Kidney (tissue), 14 donors: ENCODE measurements around the gene SDHC. TPM values are rescaled to one million over a fixed set of nuclear protein-coding genes. Genes with fewer than 3 reads are reported as not detected.

Experiments
- DNase-seq, 5 donors: peaks; one replicate each; pipeline ENCODE4 v3.0.0-alpha.2; 2013 to 2020
- FAIRE-seq: peaks from 2 replicates; lab custom pipeline; 2012; peaks lifted over from hg19 to GRCh38; lab: Jason Lieb, UNC
- H3K27ac ChIP-seq, 2 donors: one replicate each; pipeline ENCODE4 v1.7.0; 2013; ENCODE audit warnings: low read depth in 2 of 2, low read length in 2 of 2, inconsistent platforms in 1 of 2
- H3K27me3 ChIP-seq: one replicate; pipeline ENCODE4 v1.7.1; 2013; ENCODE audit warnings: low read length, inconsistent platforms; ENCODE audit not compliant: control insufficient read depth, insufficient read depth
- H3K36me3 ChIP-seq, 3 donors: one replicate each; pipeline versions ENCODE4 v1.7.0 to v1.7.1; 2013; ENCODE audit warnings: low read length in 3 of 3, control low read depth in 1 of 3, inconsistent platforms in 1 of 3; ENCODE audit not compliant: insufficient read depth in 3 of 3, control insufficient read depth in 2 of 3
- H3K4me1 ChIP-seq, 3 donors: one replicate each; pipeline versions ENCODE4 v1.7.0 to v1.7.1; 2013; ENCODE audit warnings: low read length in 3 of 3, inconsistent platforms in 1 of 3, low read depth in 1 of 3; ENCODE audit not compliant: control insufficient read depth in 2 of 3, insufficient read depth in 2 of 3
- H3K4me3 ChIP-seq, 3 donors: one replicate each; pipeline versions ENCODE4 v1.7.0 to v1.8.1; 2013; ENCODE audit warnings: low read length in 3 of 3, control low read depth in 1 of 3, inconsistent platforms in 1 of 3
- H3K9ac ChIP-seq, 3 donors: one replicate each; pipeline versions ENCODE4 v1.7.0 to v1.7.1; 2013; ENCODE audit warnings: low read length in 3 of 3, control low read depth in 1 of 3, inconsistent platforms in 1 of 3
- H3K9me3 ChIP-seq, 3 donors: one replicate each; pipeline versions ENCODE4 v1.7.0 to v1.7.1; 2013; ENCODE audit warnings: low read length in 3 of 3, control low read depth in 1 of 3, inconsistent platforms in 1 of 3; ENCODE audit not compliant: control insufficient read depth in 2 of 3, insufficient read depth in 1 of 3
- CTCF ChIP-seq: IDR thresholded peaks from 3 replicates; pipeline ENCODE4 v1.5.1; 2012; ENCODE audit warnings: mild to moderate bottlenecking, moderate library complexity, borderline replicate concordance; ENCODE audit not compliant: insufficient read depth; ENCODE audit errors: extremely low read depth
- intact Hi-C: fragments of 100-400 bp; cut with DNase I; formaldehyde crosslinking; loops from one replicate; pipeline ENCODE4 v1.11.1; 2022
- polyA plus RNA-seq: library from polyadenylated mRNA; stranded (reverse); fragments of 350-450 nt; fragmentation: Illumina TruSeq; extraction: RNeasy Lipid Tissue Mini Kit (QIAGEN cat#74804); gene quantifications from one replicate; pipeline ENCODE4 v1.2.3, GENCODE V29; 2014; ENCODE audit warnings: low read depth, low replicate concordance; ENCODE audit not compliant: insufficient read depth
- total RNA-seq: library from RNA; stranded (reverse); fragmentation: NEBNext Ultra II Directional; extraction: Animal tissue kit (Norgen Biotek cat#: 25700); gene quantifications from one replicate; pipeline ENCODE4 v1.2.1, GENCODE V29; 2021
- donor health status: control.
- donor health status: control.
- donor health status: control.
- donor health status: control.
- donor health status: control.
- donor health status: DM: yes; HTN: yes; CAD: no.
- donor health status: Normal renal cell carcinoma (clear cell type).

Gene SDHC
- total and polyA plus RNA-seq, 2 donors from 2014 or later, result 209 to 390 TPM

GRCh38 chr1:161342177-161342576 is 28.0 kb downstream of the SDHC start:
- Histone ChIP-seq H3K9me3 (no peaks in the 10 kb centered on the region), H3K9ac (no peak overlapping the region), H3K36me3 (peaks cover 0 to 30% (median 6%) of the 10 kb centered on the region in 3 donors), H3K27ac (no peak overlapping the region), H3K4me1 (peaks cover 0 to 6% (median 0%) of the 10 kb centered on the region in 3 donors), H3K4me3 (no peak overlapping the region), H3K27me3 (no peaks in the 10 kb centered on the region)
- no peak for TF ChIP-seq CTCF
- DNase-seq (no peak), FAIRE-seq (no peak)
- intact Hi-C loops, result no loop called here

DNA sequence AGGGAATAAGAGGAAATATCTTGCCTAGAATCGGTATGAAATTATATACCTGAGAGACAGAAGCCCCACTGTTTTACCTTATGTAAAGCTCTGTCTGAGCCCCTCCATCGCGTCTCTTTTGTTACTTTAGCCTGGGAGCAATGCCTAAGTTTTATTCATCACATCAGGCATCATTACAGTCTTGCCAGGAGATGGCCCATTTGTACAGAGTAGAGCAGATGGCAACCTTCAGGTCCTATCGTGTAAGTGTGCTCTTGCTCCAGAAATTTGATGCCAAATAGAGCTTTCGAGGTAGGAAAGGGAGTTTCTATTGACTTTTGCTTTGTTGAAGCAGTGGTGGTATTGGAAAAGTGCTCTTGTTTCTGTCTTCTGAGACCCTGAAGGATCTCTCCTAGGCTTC is 28.6 kb downstream of the SDHC start:
- H3K4me1 ChIP-seq, result peaks cover 0 to 6% (median 0%) of the 10 kb centered on the region in 3 donors
- no peak for TF ChIP-seq CTCF
- FAIRE-seq, result no peak
- no peak overlapping the region for H3K27ac ChIP-seq
- DNase-seq, result no peak
- H3K9me3 ChIP-seq, result no peaks in the 10 kb centered on the region
- intact Hi-C loops, result no loop called here
- no peak overlapping the region for H3K9ac ChIP-seq
- H3K36me3 ChIP-seq, result peaks cover 0 to 24% (median 6%) of the 10 kb centered on the region in 3 donors
- H3K4me3 ChIP-seq, result no peak overlapping the region
- no peaks in the 10 kb centered on the region for H3K27me3 ChIP-seq

GRCh38 chr1:161350671-161351070 is 36.5 kb downstream of the SDHC start:
- H3K4me1 ChIP-seq, result peaks cover 0 to 17% (median 2%) of the 10 kb centered on the region in 3 donors
- H3K27me3 ChIP-seq, result no peaks in the 10 kb centered on the region
- DNase-seq, result no peak
- no peak for FAIRE-seq
- no peak for TF ChIP-seq CTCF
- H3K9ac ChIP-seq, result no peak overlapping the region
- intact Hi-C loops, result no loop called here
- peaks cover 0 to 14% (median 3%) of the 10 kb centered on the region in 3 donors for H3K36me3 ChIP-seq
- H3K27ac ChIP-seq, result no peak overlapping the region
- H3K4me3 ChIP-seq, result no peak overlapping the region
- no peaks in the 10 kb centered on the region for H3K9me3 ChIP-seq

- Histone ChIP-seq H3K9me3 (no peaks in the 10 kb centered on the region), H3K4me3 (no peak overlapping the region), H3K9ac (no peak overlapping the region), H3K27ac (no peak overlapping the region), H3K4me1 (peaks cover 0 to 17% (median 2%) of the 10 kb centered on the region in 3 donors), H3K27me3 (no peaks in the 10 kb centered on the region), H3K36me3 (peaks cover 0 to 14% (median 3%) of the 10 kb centered on the region in 3 donors)
- no peak for FAIRE-seq
- no peak for DNase-seq
- intact Hi-C loops, result no loop called here
- no peak for TF ChIP-seq CTCF
Measured at GRCh38 chr1:161351482-161351881, 37.3 kb downstream of the SDHC start.
